AG09319 (cell line): ENCODE results near the gene MVB12B.

Source experiments
- DNase-seq: peaks from one replicate; pipeline ENCODE4 v3.0.0-alpha.2; 2010; ENCODE audit warnings: low read depth; ENCODE audit errors: extremely low read depth
- TF ChIP-seq, protein P1 (sequence below): IDR thresholded peaks from 2 replicates; pipeline ENCODE4 v1.5.1; 2011; ENCODE audit warnings: low read depth, mild to moderate bottlenecking, inconsistent platforms, low read length, moderate library complexity

MVB12B gene

DNA sequence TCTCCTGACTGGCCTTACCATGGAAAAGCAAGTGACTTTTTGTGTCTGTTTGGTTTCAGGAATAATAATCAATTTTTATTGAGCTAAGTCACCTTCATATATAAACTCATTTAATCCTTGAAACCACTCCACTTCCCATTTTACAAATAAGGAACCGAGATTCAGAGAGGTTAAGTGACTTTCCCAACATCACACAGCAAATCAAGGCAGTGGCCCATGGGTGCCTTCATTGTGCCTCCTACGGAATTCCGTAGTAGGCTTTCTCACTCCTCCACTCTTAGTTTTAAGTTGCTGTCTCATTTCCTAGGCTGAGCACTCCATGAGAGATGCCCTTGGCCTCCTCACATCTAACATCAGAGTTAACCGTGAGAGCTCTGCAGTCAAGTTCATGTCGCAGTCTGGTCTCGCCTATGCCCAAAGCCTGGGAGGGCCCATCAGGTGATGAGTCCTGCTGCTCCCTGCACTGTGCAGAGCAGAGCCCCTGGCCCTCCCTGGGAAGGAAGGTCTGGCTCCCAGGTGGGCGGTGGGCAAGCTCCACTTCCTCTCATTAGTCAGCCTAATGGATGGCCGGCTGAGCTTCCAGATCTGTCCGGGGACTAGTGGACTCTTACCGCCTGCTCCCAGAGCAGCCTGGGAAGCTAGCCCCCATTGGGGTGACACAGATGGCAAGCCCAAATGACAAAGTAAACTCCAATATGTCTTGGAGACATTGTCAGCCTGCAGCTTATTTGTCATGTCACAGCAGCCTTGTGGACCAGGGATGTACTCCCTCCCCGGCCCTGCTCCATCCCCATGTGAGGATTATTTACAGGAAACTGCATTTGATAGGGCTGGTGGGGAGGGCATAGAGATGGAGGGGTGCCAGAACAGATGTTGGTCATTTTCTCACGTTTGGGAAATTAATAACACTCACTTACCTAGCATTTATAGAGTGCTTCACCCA lies 123.4 kb downstream of the MVB12B start:
- TF ChIP-seq, protein P1, sequence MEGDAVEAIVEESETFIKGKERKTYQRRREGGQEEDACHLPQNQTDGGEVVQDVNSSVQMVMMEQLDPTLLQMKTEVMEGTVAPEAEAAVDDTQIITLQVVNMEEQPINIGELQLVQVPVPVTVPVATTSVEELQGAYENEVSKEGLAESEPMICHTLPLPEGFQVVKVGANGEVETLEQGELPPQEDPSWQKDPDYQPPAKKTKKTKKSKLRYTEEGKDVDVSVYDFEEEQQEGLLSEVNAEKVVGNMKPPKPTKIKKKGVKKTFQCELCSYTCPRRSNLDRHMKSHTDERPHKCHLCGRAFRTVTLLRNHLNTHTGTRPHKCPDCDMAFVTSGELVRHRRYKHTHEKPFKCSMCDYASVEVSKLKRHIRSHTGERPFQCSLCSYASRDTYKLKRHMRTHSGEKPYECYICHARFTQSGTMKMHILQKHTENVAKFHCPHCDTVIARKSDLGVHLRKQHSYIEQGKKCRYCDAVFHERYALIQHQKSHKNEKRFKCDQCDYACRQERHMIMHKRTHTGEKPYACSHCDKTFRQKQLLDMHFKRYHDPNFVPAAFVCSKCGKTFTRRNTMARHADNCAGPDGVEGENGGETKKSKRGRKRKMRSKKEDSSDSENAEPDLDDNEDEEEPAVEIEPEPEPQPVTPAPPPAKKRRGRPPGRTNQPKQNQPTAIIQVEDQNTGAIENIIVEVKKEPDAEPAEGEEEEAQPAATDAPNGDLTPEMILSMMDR, result no peak

DNA sequence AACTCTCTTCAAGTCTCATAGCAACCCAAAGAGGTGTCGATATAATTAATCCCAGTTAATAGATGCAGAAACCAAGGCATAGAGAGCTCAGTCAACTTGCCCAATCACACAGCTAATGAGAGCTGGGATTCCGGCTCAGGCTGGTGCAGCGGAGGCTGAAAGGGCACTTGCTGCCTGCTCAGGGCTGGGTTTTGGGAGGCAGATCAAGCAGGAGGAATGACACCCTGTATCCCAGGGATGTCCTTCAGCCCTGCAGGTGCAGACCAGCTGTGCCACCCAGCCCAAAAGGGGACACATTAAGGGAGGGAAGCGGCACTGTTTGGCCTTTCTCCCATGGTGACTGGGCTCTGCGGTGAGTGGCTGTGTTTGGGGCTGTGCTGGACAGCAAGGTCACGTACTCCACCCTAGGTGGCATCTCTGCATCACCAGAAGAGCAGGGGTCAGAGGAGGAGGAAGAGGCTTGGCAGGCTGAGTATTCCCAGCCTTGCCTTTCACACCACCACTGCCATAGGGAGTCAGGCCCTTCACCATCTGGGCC lies 124.1 kb downstream of the MVB12B start:
- TF ChIP-seq, protein P1, result no peak
- no peak for DNase-seq

More for the DNA sequence above, 123.4 kb downstream of the MVB12B start:
- no peak for DNase-seq

DNA sequence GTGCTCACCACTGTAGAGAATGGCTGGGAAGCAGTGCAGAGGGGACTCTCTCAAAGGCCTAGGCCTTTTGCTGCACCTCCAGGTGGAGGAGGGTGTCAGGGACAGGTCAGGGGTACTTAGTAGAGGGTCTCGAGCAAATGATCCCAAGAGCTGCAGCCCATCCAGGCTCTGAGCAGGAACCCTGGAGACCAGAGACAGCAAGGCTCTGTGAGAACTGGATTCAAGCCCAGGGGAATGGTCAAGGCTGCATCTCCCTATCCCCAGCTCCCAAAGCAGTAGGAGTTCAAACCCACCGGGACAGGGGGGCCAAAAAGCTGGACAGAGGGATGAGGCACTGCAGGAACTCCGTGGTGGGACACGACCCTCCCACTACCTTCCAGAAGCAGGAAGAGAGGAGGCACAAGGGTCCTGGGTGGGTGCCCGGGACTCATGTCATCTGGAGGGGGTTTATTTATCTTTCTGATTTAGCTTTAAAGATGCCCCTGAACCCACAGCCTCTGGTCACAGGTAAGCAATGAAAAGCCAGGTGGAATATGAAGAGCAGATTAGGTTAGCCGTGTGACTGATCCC lies 124.8 kb downstream of the MVB12B start:
- TF ChIP-seq, protein P1, result no peak
- DNase-seq, result no peak

DNA sequence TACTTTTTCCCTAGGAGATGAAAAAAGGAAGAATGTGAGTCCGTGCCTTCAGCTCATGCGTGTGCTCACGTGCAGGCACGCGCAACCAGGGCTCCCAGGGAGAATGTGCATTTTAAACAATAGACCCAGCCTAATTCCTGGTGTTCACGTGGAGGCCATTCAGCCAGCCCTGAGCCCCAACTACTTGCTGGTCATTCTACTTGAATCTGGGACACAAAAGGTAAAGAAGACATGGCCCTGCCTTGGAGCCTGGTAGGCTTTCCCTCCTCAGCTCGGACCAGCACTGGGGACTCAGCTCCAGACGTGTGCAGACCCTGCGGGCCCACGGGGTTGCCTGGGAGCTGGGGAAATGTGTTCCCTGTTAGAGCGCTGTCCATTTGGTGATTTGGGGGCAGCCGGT lies 125.5 kb downstream of the MVB12B start:
- TF ChIP-seq, protein P1, result no peak
- DNase-seq, result no peak

DNA sequence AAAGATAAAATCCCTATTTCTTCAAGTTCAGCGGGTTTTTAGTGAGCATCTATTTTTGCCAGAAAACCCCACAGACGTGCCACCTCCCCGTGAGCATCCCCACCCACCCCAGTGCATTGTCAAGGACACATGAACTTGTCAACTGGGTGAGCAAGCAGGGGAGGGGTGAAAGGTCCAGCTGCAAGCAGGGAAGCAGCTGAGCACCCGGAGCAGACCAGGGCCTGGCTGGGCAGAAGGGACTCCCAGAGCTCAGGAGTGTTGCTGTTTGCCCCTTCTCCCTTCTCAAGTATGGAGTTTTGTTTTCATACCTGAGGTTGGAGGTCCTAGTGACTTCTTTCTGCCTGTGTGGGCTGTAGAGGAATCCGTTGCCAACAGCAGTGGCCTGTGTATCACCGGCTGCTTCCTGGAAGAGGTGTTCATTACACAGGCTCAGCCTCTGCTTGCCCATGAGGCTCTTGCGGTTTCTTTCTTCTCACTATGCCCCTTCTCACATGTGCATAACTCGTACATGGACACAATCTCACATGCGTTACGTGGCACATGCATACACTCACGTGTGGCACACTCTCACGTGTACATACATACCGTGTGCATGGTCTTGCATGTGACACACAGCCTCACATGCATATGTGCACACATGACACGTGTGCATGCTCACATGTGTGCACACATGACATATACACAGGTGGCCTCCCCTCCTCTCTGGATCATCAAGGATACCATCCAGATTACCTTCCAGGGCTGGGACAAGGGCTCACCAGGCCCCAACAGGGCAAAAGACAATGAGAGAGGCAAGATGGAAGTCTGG lies 126.7 kb downstream of the MVB12B start:
- TF ChIP-seq, protein P1, result no peak

DNA sequence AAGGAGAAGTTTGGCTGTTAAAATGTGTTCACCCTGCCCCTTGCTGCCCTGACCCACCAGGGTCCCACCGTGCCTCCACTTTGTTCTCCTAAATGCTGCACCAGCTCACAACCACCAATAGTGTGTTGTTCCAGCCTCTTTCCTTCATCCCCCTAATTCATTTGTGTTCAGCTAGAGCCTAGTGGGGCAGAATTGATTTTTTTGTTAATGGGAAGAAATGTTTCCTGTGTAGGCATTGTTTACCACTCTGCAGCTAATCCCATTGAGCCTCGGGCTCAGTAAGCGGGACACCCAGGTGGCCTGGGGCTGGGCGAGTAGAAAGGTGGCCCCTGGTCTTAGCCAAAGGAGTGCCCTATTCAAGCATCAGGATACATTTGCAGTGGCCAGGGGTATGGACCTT lies 127.6 kb downstream of the MVB12B start:
- TF ChIP-seq, protein P1, result no peak
- no peak for DNase-seq

More for the DNA sequence above, 126.7 kb downstream of the MVB12B start:
- no peak for DNase-seq
